Measurements from ENCODE around the gene S100A6. TPM values are rescaled to one million over a fixed set of nuclear protein-coding genes. Genes with fewer than 3 reads are reported as not detected.

The S100A6 gene
- total RNA-seq, 4 donors from 2014 or later: 595 to 840 (median 634) TPM

GRCh38 chr1:153533689-153534201, 2.0 kb downstream of the S100A6 start:
- WGBS, 2 donors (ENCODE audit: low coverage in 1 of 2): 1 to 37% methylated on average over 5 to 6 of the region's 13 CpGs
- Histone ChIP-seq H3K4me1 (peaks cover 0 to 54% (median 21%) of the 10 kb centered on the region in 3 donors), H3K9me3 (no peaks in the 10 kb centered on the region), H3K4me3 (peak overlapping the region; percentile 86 to 90), H3K36me3 (peaks cover 0 to 9% of the 10 kb centered on the region in 2 donors), H3K27me3 (no peaks in the 10 kb centered on the region), H3K27ac (peak overlapping the region; percentile 95 to 99 (median 98))
- TF ChIP-seq POLR2AphosphoS5 (IDR thresholded peaks at IDR 0.05): peak; percentile 84
- TF ChIP-seq, protein P1, sequence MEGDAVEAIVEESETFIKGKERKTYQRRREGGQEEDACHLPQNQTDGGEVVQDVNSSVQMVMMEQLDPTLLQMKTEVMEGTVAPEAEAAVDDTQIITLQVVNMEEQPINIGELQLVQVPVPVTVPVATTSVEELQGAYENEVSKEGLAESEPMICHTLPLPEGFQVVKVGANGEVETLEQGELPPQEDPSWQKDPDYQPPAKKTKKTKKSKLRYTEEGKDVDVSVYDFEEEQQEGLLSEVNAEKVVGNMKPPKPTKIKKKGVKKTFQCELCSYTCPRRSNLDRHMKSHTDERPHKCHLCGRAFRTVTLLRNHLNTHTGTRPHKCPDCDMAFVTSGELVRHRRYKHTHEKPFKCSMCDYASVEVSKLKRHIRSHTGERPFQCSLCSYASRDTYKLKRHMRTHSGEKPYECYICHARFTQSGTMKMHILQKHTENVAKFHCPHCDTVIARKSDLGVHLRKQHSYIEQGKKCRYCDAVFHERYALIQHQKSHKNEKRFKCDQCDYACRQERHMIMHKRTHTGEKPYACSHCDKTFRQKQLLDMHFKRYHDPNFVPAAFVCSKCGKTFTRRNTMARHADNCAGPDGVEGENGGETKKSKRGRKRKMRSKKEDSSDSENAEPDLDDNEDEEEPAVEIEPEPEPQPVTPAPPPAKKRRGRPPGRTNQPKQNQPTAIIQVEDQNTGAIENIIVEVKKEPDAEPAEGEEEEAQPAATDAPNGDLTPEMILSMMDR (IDR thresholded peaks at IDR 0.05): no peak
- peak; percentile 50 for ATAC-seq

GRCh38 chr1:153532769-153533599, 2.8 kb downstream of the S100A6 start:
- peak overlapping the region; percentile 95 to 99 (median 98) for H3K27ac ChIP-seq
- H3K4me3 ChIP-seq: peak overlapping the region; percentile 86 to 90
- WGBS, 2 donors (ENCODE audit: low coverage in 1 of 2): 23 to 33% methylated on average over 11 to 15 of the region's 34 CpGs
- TF ChIP-seq, protein P1 (IDR thresholded peaks at IDR 0.05): peak in 3 of 4 experiments; percentile 92 to 97 (median 94)
- TF ChIP-seq POLR2AphosphoS5 (IDR thresholded peaks at IDR 0.05) (peak; percentile 51), EP300 (IDR thresholded peaks at IDR 0.05) (no peak), POLR2A (IDR thresholded peaks at IDR 0.05) (peak in 1 of 2 donors; percentile 11)
- H3K4me1 ChIP-seq: peaks cover 0 to 54% (median 21%) of the 10 kb centered on the region in 3 donors
- H3K27me3 ChIP-seq: no peaks in the 10 kb centered on the region
- H3K36me3 ChIP-seq: peaks cover 0 to 12% of the 10 kb centered on the region in 2 donors
- H3K9me3 ChIP-seq: no peaks in the 10 kb centered on the region
- ATAC-seq: peak; percentile 60

- H3K36me3 ChIP-seq: peaks cover 0 to 13% of the 10 kb centered on the region in 2 donors
- WGBS, 2 donors (ENCODE audit: low coverage in 1 of 2): 58 to 80% methylated on average over 2 of the region's 2 CpGs
- no peaks in the 10 kb centered on the region for H3K9me3 ChIP-seq
- H3K27ac ChIP-seq: peak overlapping the region in 2 of 4 donors; percentile 98 to 99
- TF ChIP-seq POLR2AphosphoS5 (IDR thresholded peaks at IDR 0.05): no peak
- ATAC-seq: no peak
- H3K27me3 ChIP-seq: no peaks in the 10 kb centered on the region
- peaks cover 0 to 54% (median 21%) of the 10 kb centered on the region in 3 donors for H3K4me1 ChIP-seq
- H3K4me3 ChIP-seq: no peak overlapping the region
Observed at GRCh38 chr1:153532181-153532580, 3.6 kb downstream of the S100A6 start.

DNA sequence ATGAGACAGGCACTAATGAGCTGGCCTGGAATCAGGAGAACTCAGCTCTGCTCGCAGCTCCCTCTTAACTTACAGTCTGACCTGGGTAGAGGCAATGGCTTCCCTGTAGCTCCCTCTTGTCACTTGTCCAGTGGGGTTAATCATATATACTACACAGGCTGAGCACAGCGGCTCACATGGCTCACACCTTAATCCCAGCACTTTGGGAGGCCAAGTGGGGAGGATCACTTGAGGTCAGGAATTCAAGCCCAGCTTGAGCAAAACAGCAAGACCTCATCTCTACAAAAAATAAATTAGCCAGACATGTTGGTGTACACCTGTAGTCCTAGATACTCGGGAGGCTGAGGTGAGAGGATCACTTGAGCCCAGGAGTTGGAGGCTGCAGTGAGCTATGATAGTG, 4.2 kb downstream of the S100A6 start:
- H3K9me3 ChIP-seq: no peaks in the 10 kb centered on the region
- H3K4me3 ChIP-seq: no peak overlapping the region
- peaks cover 0 to 49% (median 21%) of the 10 kb centered on the region in 3 donors for H3K4me1 ChIP-seq
- 74 to 75% methylated on average over 2 to 3 of the region's 3 CpGs for WGBS, 2 donors (ENCODE audit: low coverage in 1 of 2)
- peak overlapping the region in 2 of 4 donors; percentile 98 to 99 for H3K27ac ChIP-seq
- TF ChIP-seq, protein P1 (IDR thresholded peaks at IDR 0.05): no peak
- TF ChIP-seq EP300 (IDR thresholded peaks at IDR 0.05) (no peak), POLR2A (IDR thresholded peaks at IDR 0.05) (no peak), POLR2AphosphoS5 (IDR thresholded peaks at IDR 0.05) (no peak)
- H3K27me3 ChIP-seq: no peaks in the 10 kb centered on the region
- no peak for ATAC-seq
- peaks cover 0 to 13% of the 10 kb centered on the region in 2 donors for H3K36me3 ChIP-seq

- TF ChIP-seq POLR2A (IDR thresholded peaks at IDR 0.05) (no peak), EP300 (IDR thresholded peaks at IDR 0.05) (no peak), POLR2AphosphoS5 (IDR thresholded peaks at IDR 0.05) (no peak)
- TF ChIP-seq, protein P1 (IDR thresholded peaks at IDR 0.05): no peak
- H3K27me3 ChIP-seq: no peaks in the 10 kb centered on the region
- 58 to 75% methylated on average over 2 to 5 of the region's 5 CpGs for WGBS, 2 donors (ENCODE audit: low coverage in 1 of 2)
- H3K9me3 ChIP-seq: no peaks in the 10 kb centered on the region
- H3K36me3 ChIP-seq: peaks cover 0 to 4% of the 10 kb centered on the region in 2 donors
- no peak for ATAC-seq
- peaks cover 0 to 26% (median 3%) of the 10 kb centered on the region in 3 donors for H3K4me1 ChIP-seq
- no peak overlapping the region for H3K27ac ChIP-seq
- no peak overlapping the region for H3K4me3 ChIP-seq
Observed at GRCh38 chr1:153527683-153528040, 8.1 kb downstream of the S100A6 start.

Measured in gastroesophageal sphincter (tissue), 4 donors.